Skeletal muscle tissue (tissue), 1 donor: ENCODE measurements around the gene EDRF1. TPM values are rescaled to one million over a fixed set of nuclear protein-coding genes. Genes with fewer than 3 reads are reported as not detected.

Experiments
- total RNA-seq: library from RNA; depleted of rRNA; stranded (reverse); fragments of >200 nt; gene quantifications from one replicate; pipeline ENCODE4 v1.2.3, GENCODE V29; 2014

Gene EDRF1
- total RNA-seq, 1 donor from 2014 or later: 22.4 TPM

Other genes starting within 250 kb of the EDRF1 start
- gene TEX36, start 36.5 kb upstream of the EDRF1 start, total RNA-seq: not detected
- under 0.01 TPM for gene MMP21, start 56.1 kb downstream of the EDRF1 start, total RNA-seq
- gene UROS, start 103.5 kb downstream of the EDRF1 start, total RNA-seq: 56.4 TPM
- 27.1 TPM for gene BCCIP, start 103.8 kb downstream of the EDRF1 start, total RNA-seq
- gene DHX32, start 161.6 kb downstream of the EDRF1 start, total RNA-seq: 21.9 TPM
- not detected for gene FANK1, start 176.9 kb downstream of the EDRF1 start, total RNA-seq